Mucosa of rectum (tissue), 2 donors: ENCODE data around the gene PACS1.

ENCODE experiments used
- H3K27ac ChIP-seq, 2 donors: one replicate each; pipeline ENCODE4 v1.7.0; 2013; ENCODE audit warnings: inconsistent platforms in 2 of 2, low read depth in 2 of 2, low read length in 2 of 2
- H3K27me3 ChIP-seq, 2 donors: one replicate each; pipeline ENCODE4 v1.7.0; 2013; ENCODE audit warnings: low read length in 2 of 2; ENCODE audit not compliant: control insufficient read depth in 2 of 2, insufficient read depth in 2 of 2
- H3K36me3 ChIP-seq, 2 donors: one replicate each; pipeline ENCODE4 v1.7.0; 2013; ENCODE audit warnings: low read length in 2 of 2; ENCODE audit not compliant: control insufficient read depth in 2 of 2, insufficient read depth in 2 of 2
- H3K4me1 ChIP-seq, 2 donors: one replicate each; pipeline ENCODE4 v1.7.0; 2013; ENCODE audit warnings: low read length in 2 of 2, mild to moderate bottlenecking in 1 of 2; ENCODE audit not compliant: control insufficient read depth in 2 of 2, insufficient read depth in 2 of 2
- H3K4me3 ChIP-seq, 2 donors: one replicate each; pipeline ENCODE4 v1.7.0; 2013; ENCODE audit warnings: low read length in 2 of 2
- H3K9ac ChIP-seq, 2 donors: one replicate each; pipeline ENCODE4 v1.7.0; 2013; ENCODE audit warnings: low read length in 2 of 2, low read depth in 1 of 2, mild to moderate bottlenecking in 1 of 2
- H3K9me3 ChIP-seq, 2 donors: one replicate each; pipeline ENCODE4 v1.7.0; 2013; ENCODE audit warnings: low read length in 2 of 2; ENCODE audit not compliant: control insufficient read depth in 2 of 2
- donor health status: healthy.
- donor health status: Normal muscosa, but diverticular disease.

The PACS1 gene

GRCh38 chr11:66176650-66177049, 106.6 kb downstream of the PACS1 start:
- H3K27ac ChIP-seq, result no peak overlapping the region
- H3K9me3 ChIP-seq, result no peaks in the 10 kb centered on the region
- no peaks in the 10 kb centered on the region for H3K27me3 ChIP-seq
- H3K9ac ChIP-seq, result no peak overlapping the region
- H3K36me3 ChIP-seq, result no peaks in the 10 kb centered on the region
- no peaks in the 10 kb centered on the region for H3K4me1 ChIP-seq
- H3K4me3 ChIP-seq, result no peak overlapping the region

GRCh38 chr11:66178183-66178582, 108.1 kb downstream of the PACS1 start:
- Histone ChIP-seq H3K27me3 (no peaks in the 10 kb centered on the region), H3K36me3 (no peaks in the 10 kb centered on the region), H3K4me3 (no peak overlapping the region), H3K9me3 (no peaks in the 10 kb centered on the region), H3K27ac (no peak overlapping the region), H3K9ac (no peak overlapping the region), H3K4me1 (no peaks in the 10 kb centered on the region)

- no peaks in the 10 kb centered on the region for H3K27me3 ChIP-seq
- H3K36me3 ChIP-seq, result no peaks in the 10 kb centered on the region
- H3K9me3 ChIP-seq, result no peaks in the 10 kb centered on the region
- H3K9ac ChIP-seq, result no peak overlapping the region
- no peak overlapping the region for H3K4me3 ChIP-seq
- H3K4me1 ChIP-seq, result no peaks in the 10 kb centered on the region
- no peak overlapping the region for H3K27ac ChIP-seq
Measured at GRCh38 chr11:66178871-66179270, 108.8 kb downstream of the PACS1 start.

GRCh38 chr11:66181632-66182315, 111.7 kb downstream of the PACS1 start:
- H3K9me3 ChIP-seq, result no peaks in the 10 kb centered on the region
- no peak overlapping the region for H3K4me3 ChIP-seq
- no peaks in the 10 kb centered on the region for H3K4me1 ChIP-seq
- no peaks in the 10 kb centered on the region for H3K27me3 ChIP-seq
- no peak overlapping the region for H3K9ac ChIP-seq
- no peaks in the 10 kb centered on the region for H3K36me3 ChIP-seq
- H3K27ac ChIP-seq, result no peak overlapping the region

DNA sequence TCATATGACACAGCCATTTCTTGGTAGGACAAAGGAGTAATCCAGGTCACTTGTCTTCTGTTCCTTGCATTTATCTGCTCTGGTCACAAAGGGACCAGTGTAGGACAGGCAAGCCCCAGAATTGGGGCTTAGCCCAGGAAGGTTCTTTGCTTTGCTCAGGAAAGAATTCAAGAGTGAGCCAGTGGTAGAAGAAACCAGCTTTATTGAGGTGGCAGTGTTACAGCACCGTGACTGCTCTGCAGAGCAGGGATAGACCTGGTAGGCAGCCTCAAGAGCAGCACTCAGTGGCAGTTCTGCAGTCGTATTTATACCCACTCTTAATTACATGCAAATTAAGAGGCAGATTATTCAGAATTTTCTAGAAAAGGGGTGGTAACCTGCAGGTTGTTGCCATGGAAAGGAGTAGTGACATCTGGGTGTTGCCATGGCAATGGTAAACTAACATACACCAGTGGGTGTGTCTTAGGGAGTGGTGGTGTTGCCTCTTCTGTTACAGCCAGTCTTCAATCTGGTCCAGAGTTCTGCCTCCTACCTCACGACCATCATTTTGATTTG, 113.5 kb downstream of the PACS1 start:
- no peaks in the 10 kb centered on the region for H3K9me3 ChIP-seq
- H3K4me3 ChIP-seq, result no peak overlapping the region
- no peaks in the 10 kb centered on the region for H3K4me1 ChIP-seq
- no peaks in the 10 kb centered on the region for H3K27me3 ChIP-seq
- H3K36me3 ChIP-seq, result no peaks in the 10 kb centered on the region
- no peak overlapping the region for H3K27ac ChIP-seq
- H3K9ac ChIP-seq, result no peak overlapping the region

GRCh38 chr11:66184728-66185127, 114.7 kb downstream of the PACS1 start:
- Histone ChIP-seq H3K36me3 (no peaks in the 10 kb centered on the region), H3K27me3 (no peaks in the 10 kb centered on the region), H3K4me1 (no peaks in the 10 kb centered on the region), H3K9ac (no peak overlapping the region), H3K4me3 (no peak overlapping the region), H3K27ac (no peak overlapping the region), H3K9me3 (no peaks in the 10 kb centered on the region)

GRCh38 chr11:66186470-66186869, 116.4 kb downstream of the PACS1 start:
- Histone ChIP-seq H3K4me1 (no peaks in the 10 kb centered on the region), H3K27me3 (no peaks in the 10 kb centered on the region), H3K4me3 (no peak overlapping the region), H3K27ac (no peak overlapping the region), H3K36me3 (peaks cover 0 to 3% of the 10 kb centered on the region in 2 donors), H3K9ac (no peak overlapping the region), H3K9me3 (no peaks in the 10 kb centered on the region)

GRCh38 chr11:66187453-66187852, 117.4 kb downstream of the PACS1 start:
- Histone ChIP-seq H3K9ac (no peak overlapping the region), H3K36me3 (peaks cover 0 to 3% of the 10 kb centered on the region in 2 donors), H3K4me1 (peaks cover 0 to 3% of the 10 kb centered on the region in 2 donors), H3K27me3 (no peaks in the 10 kb centered on the region), H3K4me3 (no peak overlapping the region), H3K27ac (no peak overlapping the region), H3K9me3 (no peaks in the 10 kb centered on the region)

DNA sequence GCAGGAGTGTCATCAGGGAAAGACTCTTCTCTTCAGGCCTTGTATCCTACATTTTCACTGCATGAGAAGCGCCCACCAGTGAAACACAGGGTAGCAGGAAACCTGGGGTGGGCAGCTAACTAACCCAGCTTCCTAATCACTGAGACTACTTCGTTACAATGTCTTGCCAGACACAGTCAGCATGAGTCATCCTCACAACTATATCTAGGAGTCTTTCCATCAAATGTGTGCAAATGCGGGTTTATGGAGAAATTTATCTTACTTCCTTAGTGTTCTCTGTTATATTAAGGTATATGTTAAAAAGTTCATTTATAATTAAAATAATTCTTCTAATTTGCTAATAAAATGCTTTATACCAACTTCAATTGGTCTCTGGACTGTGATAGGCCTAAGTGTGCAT, 118.5 kb downstream of the PACS1 start:
- Histone ChIP-seq H3K4me3 (no peak overlapping the region), H3K27ac (no peak overlapping the region), H3K36me3 (peaks cover 0 to 3% of the 10 kb centered on the region in 2 donors), H3K9ac (no peak overlapping the region), H3K27me3 (no peaks in the 10 kb centered on the region), H3K4me1 (peaks cover 0 to 3% of the 10 kb centered on the region in 2 donors), H3K9me3 (no peaks in the 10 kb centered on the region)

- Histone ChIP-seq H3K27ac (no peak overlapping the region), H3K4me1 (peaks cover 0 to 3% of the 10 kb centered on the region in 2 donors), H3K36me3 (peaks cover 0 to 3% of the 10 kb centered on the region in 2 donors), H3K27me3 (no peaks in the 10 kb centered on the region), H3K9me3 (no peaks in the 10 kb centered on the region), H3K4me3 (no peak overlapping the region), H3K9ac (no peak overlapping the region)
Measured at GRCh38 chr11:66189031-66189745, 119.1 kb downstream of the PACS1 start.
